Measurements from ENCODE around the gene CYB561D1. TPM values are rescaled to one million over a fixed set of nuclear protein-coding genes. Genes with fewer than 3 reads are reported as not detected.
A peak's percentile ranks its signal among the peaks of the same experiment; 100 is the strongest.

The CYB561D1 gene
- total and polyA plus RNA-seq, 3 donors from 2014 or later, result 8.0 to 11.5 (median 8.0) TPM

DNA sequence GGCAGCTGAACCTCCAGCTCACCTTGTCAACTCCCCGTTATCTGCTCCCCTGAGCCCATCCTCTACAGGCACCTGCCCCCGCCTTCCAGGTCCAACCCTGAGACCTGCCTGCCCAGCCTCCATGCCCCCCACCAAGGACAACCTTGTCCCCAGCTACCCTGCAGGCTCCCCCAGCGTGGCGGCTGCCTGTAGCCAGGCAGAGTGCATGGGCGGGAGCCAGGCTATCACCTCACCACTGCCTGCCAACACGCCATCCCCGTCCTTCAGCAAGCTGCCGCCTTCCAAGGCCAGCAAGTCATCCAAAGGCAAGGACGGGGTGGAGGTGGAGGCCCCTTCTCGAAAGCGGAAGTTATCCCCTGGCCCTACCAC lies 3.0 kb upstream of the CYB561D1 start:
- WGBS, 2 donors, result 70 to 75% methylated on average over 2 to 11 of the region's 11 CpGs
- no peak for TF ChIP-seq POLR2A (IDR thresholded peaks at IDR 0.05)
- TF ChIP-seq, protein P1, sequence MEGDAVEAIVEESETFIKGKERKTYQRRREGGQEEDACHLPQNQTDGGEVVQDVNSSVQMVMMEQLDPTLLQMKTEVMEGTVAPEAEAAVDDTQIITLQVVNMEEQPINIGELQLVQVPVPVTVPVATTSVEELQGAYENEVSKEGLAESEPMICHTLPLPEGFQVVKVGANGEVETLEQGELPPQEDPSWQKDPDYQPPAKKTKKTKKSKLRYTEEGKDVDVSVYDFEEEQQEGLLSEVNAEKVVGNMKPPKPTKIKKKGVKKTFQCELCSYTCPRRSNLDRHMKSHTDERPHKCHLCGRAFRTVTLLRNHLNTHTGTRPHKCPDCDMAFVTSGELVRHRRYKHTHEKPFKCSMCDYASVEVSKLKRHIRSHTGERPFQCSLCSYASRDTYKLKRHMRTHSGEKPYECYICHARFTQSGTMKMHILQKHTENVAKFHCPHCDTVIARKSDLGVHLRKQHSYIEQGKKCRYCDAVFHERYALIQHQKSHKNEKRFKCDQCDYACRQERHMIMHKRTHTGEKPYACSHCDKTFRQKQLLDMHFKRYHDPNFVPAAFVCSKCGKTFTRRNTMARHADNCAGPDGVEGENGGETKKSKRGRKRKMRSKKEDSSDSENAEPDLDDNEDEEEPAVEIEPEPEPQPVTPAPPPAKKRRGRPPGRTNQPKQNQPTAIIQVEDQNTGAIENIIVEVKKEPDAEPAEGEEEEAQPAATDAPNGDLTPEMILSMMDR (IDR thresholded peaks at IDR 0.05), result no peak
- intact Hi-C loops (cut with DNase I; ENCODE audit: low total_unique reads), result loop anchor here (5.0 kb wide), 1 partner anchor 41 kb away; no protein-coding TSS in a partner anchor
- no peak for DNase-seq
- Histone ChIP-seq H3K27ac (no peak overlapping the region), H3K27me3 (no peaks in the 10 kb centered on the region), H3K4me1 (peaks cover 21% of the 10 kb centered on the region), H3K9me3 (no peaks in the 10 kb centered on the region), H3K36me3 (ENCODE audit: low read depth, missing control alignments) (no peaks in the 10 kb centered on the region), H3K4me3 (no peak overlapping the region)

DNA sequence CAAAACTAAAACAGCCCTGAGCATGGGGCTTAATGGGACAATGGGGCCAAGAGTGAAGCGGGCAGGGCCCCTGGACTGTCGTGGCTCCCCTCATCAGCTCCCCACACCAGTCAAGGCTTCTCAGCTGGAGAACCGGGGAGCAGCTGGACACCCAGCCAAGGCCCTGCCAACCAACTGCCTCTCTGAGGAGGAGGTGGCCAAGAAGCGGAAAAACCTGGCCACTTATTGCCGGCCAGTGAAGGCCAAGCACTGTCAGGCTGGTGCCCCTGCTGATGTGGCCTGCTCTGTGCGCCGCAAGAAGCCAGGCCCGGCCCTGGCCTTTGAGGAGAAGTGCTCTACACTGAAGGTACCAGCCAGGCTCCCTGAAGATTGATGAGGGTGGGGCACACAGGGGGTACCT lies 2.5 kb upstream of the CYB561D1 start:
- Histone ChIP-seq H3K27me3 (no peaks in the 10 kb centered on the region), H3K36me3 (ENCODE audit: low read depth, missing control alignments) (no peaks in the 10 kb centered on the region), H3K9me3 (no peaks in the 10 kb centered on the region), H3K4me1 (peaks cover 21% of the 10 kb centered on the region), H3K4me3 (no peak overlapping the region), H3K27ac (no peak overlapping the region)
- WGBS, 2 donors, result 78 to 98% methylated on average over 5 to 8 of the region's 8 CpGs
- no peak for TF ChIP-seq POLR2A (IDR thresholded peaks at IDR 0.05)
- TF ChIP-seq, protein P1 (IDR thresholded peaks at IDR 0.05), result no peak
- intact Hi-C loops (cut with DNase I; ENCODE audit: low total_unique reads), result loop anchor here (5.0 kb wide), 1 partner anchor 41 kb away; no protein-coding TSS in a partner anchor
- DNase-seq, result no peak

DNA sequence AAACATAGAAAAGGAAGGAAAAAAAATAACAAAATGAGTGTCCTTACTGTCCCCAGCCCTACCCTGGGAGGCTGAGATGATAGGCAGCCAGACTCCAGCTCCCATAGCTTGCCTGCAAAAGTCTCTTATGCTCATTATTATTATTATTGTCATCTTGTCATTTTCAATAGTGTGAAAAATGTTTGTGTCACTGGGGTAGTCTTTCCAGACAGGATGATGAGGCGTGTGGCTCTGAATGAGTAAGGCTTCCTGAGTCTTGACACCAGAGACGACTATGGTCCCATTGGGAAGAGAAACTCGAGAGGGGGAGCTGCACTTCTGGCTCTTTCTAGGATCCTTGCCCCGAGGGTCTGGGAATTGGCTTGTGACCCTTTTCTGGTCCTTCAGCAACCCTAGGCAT lies 1.1 kb upstream of the CYB561D1 start:
- intact Hi-C loops (cut with DNase I; ENCODE audit: low total_unique reads), result loop anchor here (5.0 kb wide), 1 partner anchor 40 kb away; no protein-coding TSS in a partner anchor
- peaks cover 31% of the 10 kb centered on the region for H3K4me1 ChIP-seq
- no peak overlapping the region for H3K27ac ChIP-seq
- H3K36me3 ChIP-seq (ENCODE audit: low read depth, missing control alignments), result no peaks in the 10 kb centered on the region
- no peaks in the 10 kb centered on the region for H3K9me3 ChIP-seq
- DNase-seq, result no peak
- no peak overlapping the region for H3K4me3 ChIP-seq
- 63 to 69% methylated on average over 4 of the region's 4 CpGs for WGBS, 2 donors
- TF ChIP-seq POLR2A (IDR thresholded peaks at IDR 0.05), result no peak
- TF ChIP-seq, protein P1 (IDR thresholded peaks at IDR 0.05), result no peak
- no peaks in the 10 kb centered on the region for H3K27me3 ChIP-seq

DNA sequence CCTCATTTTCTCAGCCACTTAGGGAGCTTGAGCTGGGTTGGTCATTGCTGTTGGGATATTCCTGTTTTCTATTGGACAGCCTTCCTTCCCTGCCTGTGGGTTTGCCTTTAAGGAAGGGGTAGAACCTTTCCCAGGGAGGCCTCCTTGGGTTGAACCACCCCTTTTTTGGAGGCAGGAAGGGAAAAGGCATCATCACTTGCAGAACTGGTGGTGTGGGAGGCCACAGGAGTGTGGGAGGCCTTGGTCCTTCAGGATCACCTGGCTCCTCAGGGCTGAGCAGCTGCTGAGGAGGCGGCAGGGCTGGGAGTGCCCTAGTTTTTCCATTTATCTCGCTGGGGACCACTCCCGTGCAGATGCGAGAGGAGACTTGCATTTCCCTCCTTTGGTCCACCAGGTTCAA lies 667 bp upstream of the CYB561D1 start:
- TF ChIP-seq, protein P1 (IDR thresholded peaks at IDR 0.05), result no peak
- no peak for TF ChIP-seq POLR2A (IDR thresholded peaks at IDR 0.05)
- Histone ChIP-seq H3K27ac (peak overlapping the region in 1 of 2 donors; percentile 68), H3K9me3 (no peaks in the 10 kb centered on the region), H3K27me3 (no peaks in the 10 kb centered on the region), H3K4me1 (peaks cover 34% of the 10 kb centered on the region), H3K36me3 (ENCODE audit: low read depth, missing control alignments) (no peaks in the 10 kb centered on the region), H3K4me3 (peak overlapping the region in 1 of 2 donors; percentile 67)
- WGBS, 2 donors, result 9 to 31% methylated on average over 4 of the region's 4 CpGs
- intact Hi-C loops (cut with DNase I; ENCODE audit: low total_unique reads), result loop anchor here (5.0 kb wide), 1 partner anchor 39 kb away; no protein-coding TSS in a partner anchor
- no peak for DNase-seq

DNA sequence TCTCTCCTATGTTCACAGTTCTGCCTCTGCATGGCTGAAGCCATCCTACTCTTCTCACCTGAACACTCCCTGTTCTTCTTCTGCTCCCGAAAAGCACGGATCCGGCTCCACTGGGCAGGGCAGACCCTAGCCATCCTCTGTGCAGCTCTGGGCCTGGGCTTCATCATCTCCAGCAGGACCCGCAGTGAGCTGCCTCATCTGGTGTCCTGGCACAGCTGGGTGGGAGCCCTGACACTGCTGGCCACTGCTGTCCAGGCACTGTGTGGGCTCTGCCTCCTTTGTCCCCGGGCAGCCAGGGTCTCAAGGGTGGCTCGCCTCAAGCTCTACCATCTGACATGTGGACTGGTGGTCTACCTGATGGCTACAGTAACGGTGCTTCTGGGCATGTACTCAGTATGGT lies 1.8 kb downstream of the CYB561D1 start:
- H3K27me3 ChIP-seq, result no peaks in the 10 kb centered on the region
- peaks cover 47% of the 10 kb centered on the region for H3K4me1 ChIP-seq
- H3K27ac ChIP-seq, result no peak overlapping the region
- intact Hi-C loops (cut with DNase I; ENCODE audit: low total_unique reads), result no loop called here
- 89 to 93% methylated on average over 3 to 7 of the region's 7 CpGs for WGBS, 2 donors
- no peaks in the 10 kb centered on the region for H3K36me3 ChIP-seq (ENCODE audit: low read depth, missing control alignments)
- no peak for DNase-seq
- no peaks in the 10 kb centered on the region for H3K9me3 ChIP-seq
- TF ChIP-seq, protein P1 (IDR thresholded peaks at IDR 0.05), result no peak
- TF ChIP-seq POLR2A (IDR thresholded peaks at IDR 0.05), result no peak
- H3K4me3 ChIP-seq, result no peak overlapping the region
